ENCODE results near the gene MBD3. TPM values are rescaled to one million over a fixed set of nuclear protein-coding genes. Genes with fewer than 3 reads are reported as not detected.

Gene MBD3
- total and polyA plus RNA-seq, 5 donors from 2014 or later: 4.8 to 39.7 (median 5.8) TPM

Other genes with a start within 250 kb of the MBD3 start
- gene NDUFS7, start 209.0 kb downstream of the MBD3 start, total RNA-seq: 58.3 TPM
- gene NDUFS7, start 209.0 kb downstream of the MBD3 start, polyA plus RNA-seq: 100 to 1,000 TPM; 190 to 227 (median 215) TPM
- gene GAMT, start 191.3 kb downstream of the MBD3 start, total RNA-seq: 6.7 TPM
- 10 to 100 TPM; 10.4 to 20.2 (median 14.2) TPM for gene GAMT, start 191.3 kb downstream of the MBD3 start, polyA plus RNA-seq
- 153 TPM for gene DAZAP1, start 185.3 kb downstream of the MBD3 start, total RNA-seq
- gene DAZAP1, start 185.3 kb downstream of the MBD3 start, polyA plus RNA-seq: 1 to 10 TPM; 2.4 to 5.3 (median 4.2) TPM
- 1,352 TPM for gene RPS15, start 154.5 kb downstream of the MBD3 start, total RNA-seq
- 1,000 to 10,000 TPM; 2,869 to 3,453 (median 3,084) TPM for gene RPS15, start 154.5 kb downstream of the MBD3 start, polyA plus RNA-seq
- gene APC2, start 142.7 kb downstream of the MBD3 start, total RNA-seq: 0.25 TPM
- under 1 TPM in 2 of 4 donors, not detected in 2; 0.06 to 0.07 TPM for gene APC2, start 142.7 kb downstream of the MBD3 start, polyA plus RNA-seq
- gene C19orf25, start 113.7 kb downstream of the MBD3 start, total RNA-seq: 33.4 TPM
- gene C19orf25, start 113.7 kb downstream of the MBD3 start, polyA plus RNA-seq: 10 to 100 TPM; 42.2 to 64.0 (median 54.0) TPM
- gene PCSK4, start 102.5 kb downstream of the MBD3 start, total RNA-seq: 1.3 TPM
- gene PCSK4, start 102.5 kb downstream of the MBD3 start, polyA plus RNA-seq: 1 to 10 TPM in 1 of 4 donors, under 1 TPM in 2, not detected in 1; 0.08 to 1.3 (median 0.29) TPM
- 1.3 TPM for gene REEP6, start 101.7 kb downstream of the MBD3 start, total RNA-seq
- 1 to 10 TPM; 1.5 to 3.3 (median 2.6) TPM for gene REEP6, start 101.7 kb downstream of the MBD3 start, polyA plus RNA-seq
- 2.1 TPM for gene ADAMTSL5, start 79.8 kb downstream of the MBD3 start, total RNA-seq
- 1 to 10 TPM in 2 of 4 donors, under 1 TPM in 2; 0.29 to 3.3 (median 1.8) TPM for gene ADAMTSL5, start 79.8 kb downstream of the MBD3 start, polyA plus RNA-seq
- gene PLK5, start 68.8 kb downstream of the MBD3 start, total RNA-seq: not detected
- not detected for gene PLK5, start 68.8 kb downstream of the MBD3 start, polyA plus RNA-seq
- 3.6 TPM for gene MEX3D, start 24.5 kb downstream of the MBD3 start, total RNA-seq
- gene MEX3D, start 24.5 kb downstream of the MBD3 start, polyA plus RNA-seq: under 1 TPM in 1 of 4 donors, not detected in 3; 0.21 TPM
- 126 TPM for gene UQCR11, start 12.6 kb upstream of the MBD3 start, total RNA-seq
- gene UQCR11, start 12.6 kb upstream of the MBD3 start, polyA plus RNA-seq: 100 to 1,000 TPM; 574 to 819 (median 585) TPM
- gene TCF3, start 59.8 kb upstream of the MBD3 start, total RNA-seq: 56.5 TPM
- gene TCF3, start 59.8 kb upstream of the MBD3 start, polyA plus RNA-seq: 1 to 10 TPM; 3.4 to 7.5 (median 3.6) TPM
- not detected for gene ONECUT3, start 160.6 kb upstream of the MBD3 start, total RNA-seq
- gene ONECUT3, start 160.6 kb upstream of the MBD3 start, polyA plus RNA-seq: not detected
- gene ATP8B3, start 219.4 kb upstream of the MBD3 start, total RNA-seq: 12.2 TPM
- 1 to 10 TPM; 1.1 to 3.8 (median 2.6) TPM for gene ATP8B3, start 219.4 kb upstream of the MBD3 start, polyA plus RNA-seq

All from CD4-positive, CD25-positive, alpha-beta regulatory T cell (primary cell).